Stimulated activated naive CD8-positive, alpha-beta T cell treated with anti-CD3 and anti-CD28 coated beads, Interleukin-15, Interleukin-2, amounts not matched to agents 100 U/mL and 50 U/mL, for 24 hours (primary cell): Measurements from ENCODE around the gene PTX3.

Source experiments
- ATAC-seq: fragments of 150-1000 bp; cut with Tn5 transposase; one replicate; pipeline ENCODE4 v1.10.0; 2021
- DNase-seq: peaks from one replicate; pipeline ENCODE4 v3.0.0; 2021

PTX3 gene

DNA sequence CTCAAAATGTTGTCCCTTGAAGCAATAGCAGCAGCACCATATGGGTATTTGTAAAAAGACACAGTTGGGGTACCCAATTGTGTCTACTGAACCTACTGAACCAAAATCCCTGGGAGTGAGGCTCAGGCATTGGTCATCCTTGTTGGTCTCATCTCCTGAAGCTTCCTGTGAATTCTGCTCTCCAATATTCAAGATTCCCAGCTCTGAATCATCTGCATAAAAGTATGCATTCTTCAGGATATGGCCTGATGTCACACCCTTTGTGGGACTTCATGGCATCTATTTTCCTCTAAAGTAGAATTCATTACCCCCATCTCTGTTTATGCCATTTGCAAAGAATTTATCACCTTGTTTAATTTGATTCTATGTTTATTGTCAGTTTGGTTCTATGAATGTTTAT lies 13.3 kb upstream of the PTX3 start:
- DNase-seq (no peak), ATAC-seq (no peak)

DNA sequence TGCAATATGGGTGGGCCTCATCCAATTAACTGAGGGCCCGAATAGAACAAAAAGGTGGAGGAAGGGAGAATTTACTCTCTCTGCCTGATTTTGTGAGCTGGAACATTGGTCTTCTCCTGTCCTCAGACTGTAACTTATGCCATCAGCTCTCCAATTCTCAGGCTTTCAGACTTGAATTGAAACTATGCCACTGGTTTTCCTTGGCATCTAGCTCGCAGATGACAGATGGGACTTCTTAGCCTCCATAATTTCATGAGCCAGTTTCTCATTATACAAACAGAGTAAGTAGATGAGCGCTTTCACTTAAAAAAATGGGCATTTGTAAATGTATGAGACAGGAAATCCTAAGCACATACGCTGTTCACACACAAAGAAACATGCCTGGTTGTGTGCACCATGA lies 8.7 kb upstream of the PTX3 start:
- DNase-seq (no peak), ATAC-seq (no peak)

DNA sequence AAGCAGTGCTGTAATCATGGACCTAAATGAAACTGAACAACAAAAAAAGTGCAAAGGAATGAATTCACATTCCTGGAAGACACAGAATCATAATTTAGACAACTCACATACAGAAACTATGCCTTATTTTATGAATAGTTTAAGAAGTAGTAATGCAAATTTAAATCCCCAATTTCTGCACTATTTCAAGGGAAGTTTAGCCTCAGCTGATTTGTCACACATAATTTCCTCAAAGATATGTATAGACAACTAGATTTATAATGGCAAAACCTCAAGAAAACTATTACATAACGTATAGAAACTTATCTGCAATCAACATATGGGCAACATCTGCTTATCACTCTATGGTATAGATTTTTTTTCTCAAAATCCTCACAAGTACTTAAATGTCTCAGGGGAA lies 7.8 kb upstream of the PTX3 start:
- ATAC-seq (no peak), DNase-seq (no peak)

DNA sequence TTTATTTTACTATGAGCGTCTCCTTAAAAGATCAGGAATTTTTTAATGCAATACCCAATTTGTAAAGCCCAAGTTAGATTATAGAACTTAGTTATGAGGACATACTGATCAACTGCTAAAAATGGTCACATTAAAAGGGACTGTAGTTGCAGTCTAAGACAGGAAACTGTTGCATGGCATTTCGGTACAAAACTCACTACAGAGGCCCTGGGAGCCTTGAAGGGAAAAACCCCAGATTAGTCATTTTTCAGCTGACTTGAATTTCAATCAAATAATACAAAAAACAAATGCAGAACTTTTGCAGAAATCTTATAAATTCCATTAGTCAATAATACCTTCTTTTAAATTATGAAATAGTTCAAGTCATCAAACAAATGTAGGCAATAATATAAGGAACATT lies 6.9 kb upstream of the PTX3 start:
- DNase-seq (no peak), ATAC-seq (no peak)

DNA sequence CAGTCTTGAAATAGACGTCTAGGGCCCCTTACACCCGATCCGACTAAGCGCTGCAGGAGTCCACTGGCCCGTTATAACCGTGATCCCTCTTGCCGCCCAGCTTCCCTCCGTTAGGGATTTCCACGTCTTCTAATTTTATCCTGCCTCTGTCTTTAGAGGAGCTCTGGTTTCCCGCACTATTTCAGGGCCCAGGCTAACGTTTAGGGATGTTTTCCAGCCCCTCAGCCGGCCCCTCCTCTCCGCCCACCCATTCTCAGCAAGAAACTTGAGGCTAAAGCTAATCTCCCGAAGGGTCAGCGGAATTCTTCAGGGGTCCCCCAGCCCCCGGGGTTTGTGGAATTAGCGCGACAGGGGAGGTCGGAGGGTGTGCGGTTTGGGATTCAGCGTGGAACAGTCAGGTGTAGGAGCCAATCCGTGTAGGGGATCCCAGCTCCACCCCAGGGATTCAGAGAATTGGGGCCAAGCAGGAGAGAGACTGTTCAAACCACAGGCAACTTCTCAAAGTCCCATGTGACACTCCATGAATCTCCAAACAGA lies 1.6 kb downstream of the PTX3 start:
- DNase-seq (no peak), ATAC-seq (no peak)

DNA sequence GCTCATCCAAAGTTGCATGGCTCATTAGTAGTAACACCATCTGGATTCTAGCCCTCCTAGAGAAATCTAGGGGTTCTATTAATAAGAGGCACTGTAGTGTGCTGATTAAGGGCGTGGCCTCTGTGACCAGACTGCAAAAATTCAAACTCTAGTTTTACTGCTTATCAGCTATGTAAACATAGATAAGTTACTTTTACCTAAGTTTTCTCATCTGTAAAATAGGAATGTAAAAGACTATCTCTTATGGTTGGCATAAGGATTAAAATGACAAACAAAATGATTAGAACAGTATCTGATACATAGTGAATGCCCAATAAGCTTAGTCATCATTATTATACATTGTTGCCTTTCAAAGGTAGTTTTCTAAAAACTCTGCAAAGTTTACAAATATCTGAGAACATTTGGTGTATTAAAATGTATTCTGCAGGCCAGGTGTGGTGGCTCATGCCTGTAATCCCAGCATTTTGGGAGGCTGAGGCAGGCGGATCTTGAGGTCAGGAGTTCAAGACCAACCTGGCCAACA lies 4.5 kb downstream of the PTX3 start:
- ATAC-seq (no peak), DNase-seq (no peak)

DNA sequence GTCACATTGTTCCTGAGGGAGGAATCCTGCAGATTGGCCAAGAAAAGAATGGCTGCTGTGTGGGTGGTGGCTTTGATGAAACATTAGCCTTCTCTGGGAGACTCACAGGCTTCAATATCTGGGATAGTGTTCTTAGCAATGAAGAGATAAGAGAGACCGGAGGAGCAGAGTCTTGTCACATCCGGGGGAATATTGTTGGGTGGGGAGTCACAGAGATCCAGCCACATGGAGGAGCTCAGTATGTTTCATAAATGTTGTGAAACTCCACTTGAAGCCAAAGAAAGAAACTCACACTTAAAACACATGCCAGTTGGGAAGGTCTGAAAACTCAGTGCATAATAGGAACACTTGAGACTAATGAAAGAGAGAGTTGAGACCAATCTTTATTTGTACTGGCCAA lies 6.1 kb downstream of the PTX3 start:
- DNase-seq (no peak), ATAC-seq (no peak)

DNA sequence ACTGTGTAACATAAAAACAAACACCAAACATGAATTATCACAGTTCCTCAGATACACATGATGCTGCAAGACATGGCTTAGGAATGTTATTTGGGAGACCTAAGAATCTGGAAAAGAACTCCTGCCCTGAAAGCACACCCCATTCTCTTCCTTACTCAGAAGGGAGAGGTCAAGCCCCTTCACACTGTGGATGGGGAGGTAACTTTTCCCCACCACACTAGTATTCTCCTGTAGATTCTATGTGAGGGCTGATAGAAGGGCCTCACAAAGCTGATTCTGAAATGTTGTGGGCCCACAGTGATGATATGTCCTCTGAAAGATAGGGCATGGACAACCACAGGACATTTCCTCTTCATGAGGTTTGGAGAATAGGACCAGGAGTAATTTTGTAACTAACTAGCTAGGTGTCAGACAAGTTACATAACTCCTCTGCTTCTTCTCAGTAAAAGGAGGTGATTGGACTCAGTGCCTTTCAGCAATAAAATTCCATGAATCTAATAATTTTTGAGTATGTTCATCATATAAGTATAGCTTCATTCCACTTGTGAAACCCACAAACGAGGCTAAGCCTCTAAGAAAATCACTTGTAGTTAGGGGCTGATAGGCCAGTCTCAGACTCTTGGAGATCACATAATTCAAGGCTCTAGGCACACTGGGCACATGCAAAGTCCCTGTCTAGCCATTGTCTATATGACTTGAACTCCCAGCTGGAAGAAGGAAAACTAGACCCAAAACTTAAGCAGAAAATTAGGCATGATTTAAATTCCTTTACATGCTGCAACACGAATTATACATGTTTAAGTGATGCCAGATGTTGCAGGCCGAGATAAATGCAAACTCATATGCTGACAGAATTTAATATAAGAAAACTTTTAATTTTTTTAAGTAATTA lies 7.5 kb downstream of the PTX3 start:
- DNase-seq: no peak
- no peak for ATAC-seq

DNA sequence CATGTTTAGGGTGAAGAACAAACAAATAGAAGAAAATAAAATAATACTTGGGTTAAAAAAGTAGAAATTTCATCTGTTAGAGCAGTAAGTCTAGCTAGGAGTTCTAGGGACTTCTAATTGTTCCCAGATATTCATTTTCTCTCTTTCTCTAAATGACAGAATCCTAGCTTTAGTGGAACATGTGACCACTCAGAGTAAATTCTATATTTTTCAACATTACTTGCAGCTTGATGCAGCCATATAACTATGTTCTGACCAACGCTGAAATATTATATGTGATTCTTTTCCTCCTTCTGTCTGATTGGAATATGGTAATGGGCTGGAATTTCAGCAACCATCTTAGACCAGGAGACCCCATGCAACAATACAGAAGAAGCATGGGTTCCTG lies 8.1 kb downstream of the PTX3 start:
- DNase-seq (no peak), ATAC-seq (no peak)

DNA sequence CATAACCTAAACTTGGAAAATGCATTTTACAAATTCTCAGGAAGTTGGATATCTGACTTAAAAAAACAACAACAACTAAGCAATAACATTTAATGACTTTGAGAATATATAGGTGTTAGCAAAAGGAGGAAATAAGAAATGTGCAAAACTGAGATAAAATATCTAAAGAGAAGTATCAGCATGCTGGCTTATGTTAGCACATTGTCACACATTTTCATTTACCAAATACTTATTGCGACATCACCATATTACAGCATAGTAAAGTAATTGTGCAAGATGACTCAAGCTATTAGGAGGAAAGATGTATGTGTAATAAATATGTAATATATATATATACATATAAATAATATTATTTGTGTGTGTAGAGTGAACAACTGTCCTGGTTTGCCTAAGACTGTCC lies 9.2 kb downstream of the PTX3 start:
- ATAC-seq (no peak), DNase-seq (no peak)

DNA sequence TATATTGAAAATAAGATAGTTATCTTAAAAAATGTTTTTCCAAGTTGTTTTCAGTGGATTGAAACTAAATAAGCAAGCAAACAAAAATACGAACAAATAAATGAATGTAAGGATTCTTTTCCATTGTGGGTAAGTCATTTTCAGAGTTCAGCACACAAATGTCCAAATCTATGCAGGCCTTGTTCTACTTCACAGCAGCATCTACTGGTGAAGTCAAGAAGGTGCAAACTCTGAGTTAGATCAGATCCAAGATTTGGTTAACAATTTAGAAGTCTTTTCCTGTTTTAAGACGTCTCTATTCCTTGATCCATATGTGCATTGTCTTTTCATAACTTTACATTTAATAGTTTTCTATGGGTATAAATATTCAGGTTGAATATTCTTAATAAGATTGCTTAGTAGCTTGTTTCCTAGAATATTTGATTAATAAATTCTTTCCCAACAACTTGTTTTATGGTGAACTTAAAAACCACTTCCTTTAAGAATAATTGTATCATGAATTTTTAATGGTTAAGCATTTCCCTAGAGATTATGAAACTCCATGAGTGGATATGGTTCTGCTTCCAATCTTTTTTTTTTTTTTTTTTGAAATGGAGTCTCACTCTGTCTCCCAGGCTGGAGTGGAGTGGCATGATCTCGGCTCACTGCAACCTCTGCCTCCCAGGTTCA lies 10.5 kb downstream of the PTX3 start:
- no peak for DNase-seq
- ATAC-seq: no peak

DNA sequence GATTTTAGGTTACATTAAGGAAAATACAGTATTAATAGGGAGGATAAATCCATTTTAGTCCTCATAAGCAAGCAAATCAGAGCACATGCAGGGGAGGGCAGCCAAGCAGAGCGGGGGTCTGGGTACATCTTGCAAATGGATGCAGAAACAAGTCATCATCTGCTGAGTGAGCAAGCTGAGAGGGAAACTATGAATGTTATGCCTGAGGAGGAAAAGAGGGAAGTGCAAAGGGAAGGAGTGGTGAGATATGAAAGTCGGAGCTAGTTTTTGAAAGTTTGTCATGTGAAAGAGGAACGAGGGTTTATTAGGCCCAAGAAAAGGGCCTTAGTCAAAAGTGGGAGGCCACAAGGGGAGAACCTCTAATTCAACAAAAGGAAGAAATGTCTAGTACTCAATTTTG lies 15.4 kb downstream of the PTX3 start:
- ATAC-seq (no peak), DNase-seq (no peak)

DNA sequence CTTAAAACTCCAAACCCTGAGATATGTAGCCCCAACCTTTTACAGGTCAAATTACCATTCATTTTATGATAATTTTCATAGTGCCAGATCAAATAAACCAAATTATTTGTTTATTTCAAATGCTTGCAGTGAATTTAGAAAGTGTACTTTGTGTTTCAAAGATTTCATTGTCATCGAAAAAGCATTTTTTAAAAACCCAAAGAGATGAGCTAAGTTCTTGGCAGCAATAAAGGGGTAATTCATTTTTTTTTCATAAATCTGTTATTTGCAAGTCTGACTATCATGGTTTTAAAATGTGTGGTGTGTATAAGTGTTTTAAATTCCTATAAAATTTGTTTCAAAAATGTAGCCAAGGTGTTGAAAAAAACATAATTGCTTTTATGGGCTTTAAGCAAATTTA lies 17.2 kb downstream of the PTX3 start:
- no peak for DNase-seq
- ATAC-seq: no peak

DNA sequence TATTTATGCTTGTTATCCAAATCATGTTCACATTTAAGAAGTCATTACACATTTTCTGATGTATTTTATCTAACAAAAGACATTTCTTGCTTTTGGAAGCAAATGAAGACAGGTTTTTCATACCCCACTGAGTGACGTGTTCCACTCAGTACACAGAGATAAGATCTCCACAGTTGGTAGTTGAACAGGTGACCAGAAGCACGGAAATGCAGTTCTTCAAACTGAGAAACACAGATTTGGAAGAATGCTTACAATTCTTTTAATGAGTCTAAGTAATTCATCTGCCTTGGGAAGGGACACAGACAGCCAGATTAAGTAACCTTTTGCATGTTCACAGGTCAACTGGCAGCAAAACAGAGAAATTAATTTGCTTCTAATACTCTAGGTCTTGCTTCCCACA lies 23.1 kb downstream of the PTX3 start:
- ATAC-seq (no peak), DNase-seq (no peak)

DNA sequence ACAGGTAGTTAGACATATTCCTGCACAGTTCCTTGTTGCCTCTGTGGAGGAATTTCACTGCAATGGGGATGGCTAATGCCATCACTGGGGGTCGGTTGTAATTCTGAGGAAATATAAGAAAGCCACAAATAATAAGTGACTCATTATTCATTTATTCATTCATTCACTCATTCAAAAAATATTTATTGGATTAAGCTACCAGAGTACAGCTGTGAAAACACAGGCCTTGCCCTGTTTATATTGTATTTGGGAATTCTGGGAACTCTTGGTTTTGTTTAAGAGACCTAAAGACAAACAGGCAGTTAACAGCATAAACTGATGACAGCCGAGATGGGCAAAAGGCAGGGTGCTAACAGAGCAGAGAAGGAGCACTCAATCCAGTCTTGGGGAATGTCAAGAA lies 23.6 kb downstream of the PTX3 start:
- ATAC-seq: no peak
- no peak for DNase-seq

DNA sequence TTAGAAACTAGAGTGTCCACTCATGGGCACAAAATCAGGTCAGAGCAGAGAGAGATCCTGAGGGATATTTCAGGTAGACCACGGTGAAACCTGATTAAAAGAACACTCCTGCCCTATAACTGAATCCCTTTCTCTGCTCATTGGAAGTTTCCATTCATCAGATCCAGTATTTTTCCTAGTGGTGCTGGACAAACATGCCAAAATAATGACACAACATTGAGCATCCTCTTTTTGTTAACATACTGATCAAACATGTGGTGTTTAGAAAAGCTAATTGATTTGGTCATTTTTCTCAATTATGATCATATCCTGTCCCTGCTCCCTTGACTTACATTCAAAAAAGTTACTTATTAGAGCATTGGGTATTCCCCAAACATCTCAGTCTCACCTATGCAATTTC lies 27.2 kb downstream of the PTX3 start:
- DNase-seq: no peak
- no peak for ATAC-seq

DNA sequence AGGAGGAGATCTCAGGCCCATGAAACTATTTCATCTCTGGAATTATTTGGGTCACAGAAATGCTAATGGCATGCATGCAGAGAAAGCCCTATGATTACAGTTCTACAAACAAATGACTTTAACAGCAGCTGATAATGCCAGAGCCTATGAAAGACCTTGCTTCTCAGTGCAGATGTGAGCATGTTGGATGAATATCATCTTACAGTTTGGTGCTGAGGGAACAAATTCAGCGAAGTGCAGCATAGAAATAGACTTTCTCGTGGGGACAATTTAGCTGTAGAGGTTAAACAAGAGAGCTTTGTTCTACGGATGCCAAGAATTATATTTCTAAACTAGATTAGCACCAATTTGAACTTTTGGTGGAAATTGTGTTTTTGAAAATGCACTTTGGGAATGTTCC lies 27.7 kb downstream of the PTX3 start:
- no peak for ATAC-seq
- DNase-seq: no peak

DNA sequence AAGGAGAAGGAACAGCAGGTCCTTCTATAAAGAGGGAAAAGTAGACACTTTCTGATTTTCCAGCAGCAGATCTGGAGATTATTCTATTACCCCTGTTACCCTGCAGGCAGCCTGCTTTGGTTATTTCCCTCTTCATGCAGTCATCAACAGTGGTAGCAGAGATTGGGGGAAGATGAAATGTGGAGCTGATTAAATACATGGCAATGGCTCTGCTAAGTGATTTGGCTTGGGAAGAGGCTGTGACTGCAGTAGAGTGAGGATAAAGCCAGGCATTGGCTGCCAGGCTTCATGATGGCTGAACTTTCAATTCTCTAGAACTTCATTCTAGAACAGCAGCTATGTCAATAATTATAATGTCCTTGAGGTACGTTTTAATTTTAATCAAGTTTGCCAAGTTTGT lies 29.1 kb downstream of the PTX3 start:
- DNase-seq (no peak), ATAC-seq (no peak)

DNA sequence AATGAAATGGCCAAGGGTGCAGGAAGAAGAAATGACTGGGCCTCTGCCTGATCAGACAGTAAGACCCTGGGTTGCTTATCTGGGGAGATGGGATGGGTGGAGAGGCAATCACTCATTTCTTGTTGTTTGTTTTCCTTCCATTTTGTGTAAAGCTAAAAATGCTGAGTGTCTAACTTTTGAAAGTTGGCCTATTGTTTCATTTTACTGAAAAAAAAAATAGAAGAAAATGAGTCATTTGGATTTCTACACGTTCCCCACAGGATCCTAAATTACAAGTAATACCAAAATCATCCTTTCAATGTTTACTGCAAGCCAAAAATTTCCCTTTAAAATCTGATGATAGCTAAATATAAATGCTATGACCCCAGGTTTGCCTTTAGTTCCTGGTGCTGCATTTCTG lies 30.6 kb downstream of the PTX3 start:
- ATAC-seq (no peak), DNase-seq (no peak)

DNA sequence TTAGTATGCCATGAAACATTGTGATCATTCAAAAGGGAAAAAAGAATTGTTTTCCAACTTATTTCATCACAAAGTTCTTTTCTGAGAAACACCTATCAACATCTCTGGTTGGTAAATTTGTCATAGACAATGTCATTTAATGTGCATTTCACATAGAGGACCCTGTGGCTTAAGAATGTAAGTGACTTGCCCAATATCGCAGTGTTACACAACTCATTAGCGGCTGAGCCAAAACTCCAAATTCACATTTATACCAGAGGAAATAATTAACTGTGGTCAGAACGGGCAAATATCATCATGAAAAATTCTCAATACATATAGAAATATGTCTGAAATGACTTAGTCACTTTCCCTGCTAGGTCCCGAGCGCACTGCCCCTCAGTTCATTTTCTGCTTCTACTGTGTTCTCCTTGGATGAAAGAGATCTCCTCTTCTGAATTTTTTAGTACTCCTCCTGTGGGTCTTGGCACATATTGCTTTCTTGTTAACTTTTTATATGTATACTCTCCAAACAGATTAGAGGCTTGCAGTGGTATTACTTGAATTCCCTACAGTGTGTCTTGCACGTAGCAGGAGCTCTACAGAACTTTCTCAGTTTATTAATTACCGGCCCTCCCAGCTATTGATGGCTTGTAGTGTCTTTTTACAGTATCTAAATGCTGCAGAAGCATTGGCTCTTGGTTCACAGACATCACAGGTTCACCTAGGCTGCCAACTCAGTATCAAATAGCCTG lies 33.1 kb downstream of the PTX3 start:
- DNase-seq: no peak
- no peak for ATAC-seq

DNA sequence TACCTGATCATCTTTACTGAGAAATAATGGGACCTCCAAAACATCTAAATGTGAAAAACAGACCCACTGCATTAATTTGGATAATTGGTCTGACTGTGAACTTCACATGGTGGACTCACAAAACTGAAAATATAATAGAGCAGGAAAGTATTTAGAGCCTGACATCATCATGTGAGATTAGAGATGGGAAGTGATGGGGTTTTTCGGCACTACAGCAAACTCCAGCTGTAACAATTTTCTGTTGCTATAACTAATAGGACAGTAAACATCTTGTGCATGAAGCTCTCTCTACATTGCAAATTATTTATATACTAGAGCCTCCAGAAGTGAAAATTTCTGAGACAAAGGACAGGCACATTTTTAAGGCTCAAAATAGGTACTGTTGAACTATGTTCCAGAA lies 34.4 kb downstream of the PTX3 start:
- no peak for ATAC-seq

DNA sequence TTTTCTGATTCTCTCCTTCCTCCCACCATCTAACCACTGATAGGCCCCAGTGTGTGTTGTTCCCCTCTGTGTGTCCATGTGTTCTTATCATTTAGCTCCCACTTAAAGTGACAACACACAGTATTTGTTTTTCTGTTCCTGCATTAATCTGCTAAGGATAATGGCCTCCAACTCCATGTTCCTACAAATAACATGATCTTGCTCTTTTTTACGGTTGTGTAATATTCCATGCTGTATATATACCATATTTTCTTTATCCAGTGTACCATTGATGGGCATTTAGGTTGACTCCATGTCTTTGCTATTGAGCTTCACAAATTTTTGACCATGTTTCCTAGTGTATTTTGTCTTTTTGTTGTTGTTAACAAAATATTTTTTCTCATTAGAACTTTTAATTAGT lies 36.0 kb downstream of the PTX3 start:
- DNase-seq (no peak), ATAC-seq (no peak)

More for the DNA sequence above, 34.4 kb downstream of the PTX3 start:
- DNase-seq: no peak

DNA sequence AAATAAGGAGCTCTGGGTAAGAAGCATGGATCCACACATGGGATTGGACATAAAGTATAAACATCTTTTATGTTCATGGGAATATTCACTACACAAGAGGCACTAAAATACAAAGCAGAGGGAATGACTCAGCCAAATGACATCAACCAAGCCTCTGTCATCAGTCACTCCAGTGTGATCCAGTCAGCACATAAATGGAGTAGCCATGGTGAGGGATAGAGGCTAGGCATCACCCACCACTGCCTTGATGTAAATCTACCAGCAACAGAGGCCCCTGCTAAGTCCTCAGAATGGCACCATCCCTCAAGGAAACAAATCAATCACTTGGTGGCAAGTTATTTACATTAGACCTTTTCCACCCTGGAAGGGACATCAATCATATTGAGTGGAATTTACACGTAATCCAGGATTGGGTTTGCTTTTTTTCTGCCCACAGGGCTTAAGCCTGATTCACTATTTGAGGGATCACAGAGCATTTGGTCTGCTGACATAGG lies 39.3 kb downstream of the PTX3 start:
- ATAC-seq (no peak), DNase-seq (no peak)
